Inferior parietal cortex (tissue), 1 donor: Measurements from ENCODE around the gene TARBP1.

Experiments used
- DNase-seq: peaks from one replicate; pipeline ENCODE4 v3.0.0-alpha.2; 2016; ENCODE audit errors: extremely low spot score

TARBP1 gene

DNA sequence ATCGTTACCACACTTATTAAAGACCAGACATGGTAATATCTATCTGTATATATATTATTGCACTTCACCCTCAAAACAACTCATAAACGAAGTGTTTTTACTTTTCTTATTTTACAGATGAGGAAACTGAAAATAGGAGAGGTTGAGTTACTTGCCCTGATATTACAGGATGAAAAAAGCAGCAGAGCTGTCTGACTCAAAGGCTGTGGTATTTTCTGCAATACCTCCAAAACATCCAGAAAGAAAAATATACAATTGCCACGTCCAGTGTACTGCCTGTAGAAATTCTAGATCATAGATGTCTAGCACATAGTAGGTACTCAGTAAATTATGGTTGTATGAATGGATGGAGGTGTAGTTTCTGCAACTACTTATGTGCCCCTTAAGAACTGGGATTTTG, 5.2 kb upstream of the TARBP1 start:
- DNase-seq = no peak

DNA sequence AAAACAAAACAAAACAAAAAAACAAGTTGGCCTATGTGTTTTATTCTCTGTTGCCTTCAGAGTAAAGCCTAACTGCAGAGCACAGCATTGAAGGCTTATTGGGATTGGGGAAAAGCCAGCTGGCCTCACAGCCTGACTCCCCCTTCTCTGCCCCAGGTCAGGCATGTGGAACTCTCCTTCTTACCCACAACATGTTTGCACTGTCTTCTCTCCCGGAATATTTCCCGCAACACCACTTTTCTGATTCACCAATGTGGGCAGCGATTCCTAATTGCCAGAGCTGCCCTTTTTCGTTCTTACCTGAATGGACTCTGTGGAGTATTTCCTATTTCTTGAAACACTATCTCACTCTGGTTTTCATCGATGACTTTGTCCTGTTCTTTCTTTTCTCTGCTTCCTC, 2.8 kb upstream of the TARBP1 start:
- DNase-seq = no peak

DNA sequence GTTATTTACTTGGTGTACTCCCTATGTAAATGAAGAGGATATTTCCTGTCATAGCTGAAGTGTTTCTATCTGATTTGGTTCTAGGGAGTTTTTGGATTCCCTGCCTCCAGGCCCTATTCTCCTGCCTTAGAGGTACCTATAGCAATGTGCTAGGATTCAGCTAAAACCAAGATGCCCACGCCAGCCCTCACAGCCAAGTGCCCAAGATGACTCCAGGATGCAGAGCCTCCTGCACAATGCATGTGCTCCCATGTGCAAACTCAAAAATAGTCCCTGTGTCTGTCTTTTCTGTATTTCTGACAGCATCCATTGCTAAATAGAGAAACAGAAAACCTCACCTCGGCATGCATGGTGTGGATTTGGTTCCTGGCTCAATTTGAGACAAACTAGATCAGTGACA, 887 bp upstream of the TARBP1 start:
- no peak for DNase-seq

DNA sequence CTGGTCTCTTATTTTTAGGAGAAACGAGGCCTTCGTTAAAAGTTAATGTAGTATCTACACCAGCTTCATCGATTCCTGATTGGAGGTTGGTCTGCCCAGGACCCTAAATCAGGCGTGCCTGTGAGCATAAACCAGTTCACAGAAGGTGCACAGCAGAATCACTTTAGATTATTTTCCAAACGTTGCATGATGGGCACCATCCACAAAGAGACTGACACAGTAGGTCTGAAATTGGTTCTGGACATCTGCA, 256 bp upstream of the TARBP1 start:
- no peak for DNase-seq

DNA sequence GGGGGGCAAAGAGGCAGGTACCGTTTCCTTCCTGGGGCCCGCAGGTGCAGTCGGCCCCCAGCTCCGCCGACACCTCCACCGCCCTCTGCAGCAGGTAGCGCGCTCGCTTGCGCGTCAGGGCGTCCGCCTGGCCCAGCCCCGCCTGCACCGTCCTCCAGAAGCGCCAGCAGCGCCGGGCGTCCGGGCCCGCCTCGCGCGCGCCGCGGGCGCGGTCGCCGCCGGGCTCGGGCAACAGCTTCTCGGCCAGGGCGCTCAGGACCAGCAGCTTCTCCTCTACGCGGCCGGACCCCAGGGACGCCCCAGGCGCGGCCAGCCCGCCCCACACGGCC, 863 bp downstream of the TARBP1 start:
- DNase-seq = no peak

DNA sequence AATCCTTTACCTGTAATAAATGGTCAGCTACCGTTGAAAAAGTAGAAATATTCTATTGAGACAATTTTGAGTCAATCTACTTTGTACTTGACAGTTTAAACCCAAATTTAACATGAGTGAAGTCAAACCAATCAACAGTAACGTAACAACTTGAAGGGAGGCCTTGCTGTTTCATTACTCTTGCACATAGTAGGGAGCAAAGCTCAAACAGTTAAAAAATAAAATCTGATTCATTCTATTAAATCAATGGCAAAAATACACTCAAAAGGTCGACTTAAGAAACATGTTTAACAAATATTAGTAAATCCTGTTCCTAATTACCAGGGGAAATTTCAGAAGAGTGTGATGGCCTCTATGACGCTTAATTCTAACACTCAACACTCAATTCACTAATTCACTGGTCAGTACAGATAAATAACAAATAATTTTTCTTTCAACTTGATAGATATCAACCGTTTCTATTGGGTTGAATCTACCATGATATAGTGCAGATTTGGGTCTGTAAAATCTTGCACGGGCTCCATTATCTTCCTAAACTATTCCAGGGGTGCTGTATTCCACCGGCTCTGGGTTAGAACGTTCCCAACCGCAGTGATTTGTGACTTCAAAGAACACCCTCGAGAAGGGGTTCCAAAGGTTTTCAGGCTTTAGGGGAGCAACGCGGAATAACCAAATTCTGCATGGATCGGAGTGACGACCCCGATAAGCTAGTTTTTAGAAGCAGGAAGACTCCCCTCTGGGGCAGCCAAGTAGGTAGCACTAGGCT, 1.4 kb downstream of the TARBP1 start:
- no peak for DNase-seq

DNA sequence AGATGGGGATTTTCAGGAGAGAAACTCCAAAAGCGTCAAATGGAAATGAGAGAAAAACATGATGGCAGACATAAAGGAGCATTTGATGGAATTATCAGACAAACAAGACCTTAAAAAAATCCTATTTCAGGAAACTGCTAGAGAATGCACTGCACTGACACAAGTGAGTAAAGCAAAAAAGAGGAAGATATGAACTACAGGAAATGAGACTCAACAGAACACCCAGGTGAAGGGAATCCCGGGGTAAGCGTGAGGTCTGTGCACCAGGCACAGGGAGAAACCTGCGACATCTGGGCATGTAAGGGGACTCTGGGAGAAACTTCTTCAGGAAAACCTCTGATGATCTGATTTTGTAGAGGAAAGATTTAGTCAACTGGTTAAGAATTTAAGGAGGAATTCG, 2.8 kb downstream of the TARBP1 start:
- no peak for DNase-seq

DNA sequence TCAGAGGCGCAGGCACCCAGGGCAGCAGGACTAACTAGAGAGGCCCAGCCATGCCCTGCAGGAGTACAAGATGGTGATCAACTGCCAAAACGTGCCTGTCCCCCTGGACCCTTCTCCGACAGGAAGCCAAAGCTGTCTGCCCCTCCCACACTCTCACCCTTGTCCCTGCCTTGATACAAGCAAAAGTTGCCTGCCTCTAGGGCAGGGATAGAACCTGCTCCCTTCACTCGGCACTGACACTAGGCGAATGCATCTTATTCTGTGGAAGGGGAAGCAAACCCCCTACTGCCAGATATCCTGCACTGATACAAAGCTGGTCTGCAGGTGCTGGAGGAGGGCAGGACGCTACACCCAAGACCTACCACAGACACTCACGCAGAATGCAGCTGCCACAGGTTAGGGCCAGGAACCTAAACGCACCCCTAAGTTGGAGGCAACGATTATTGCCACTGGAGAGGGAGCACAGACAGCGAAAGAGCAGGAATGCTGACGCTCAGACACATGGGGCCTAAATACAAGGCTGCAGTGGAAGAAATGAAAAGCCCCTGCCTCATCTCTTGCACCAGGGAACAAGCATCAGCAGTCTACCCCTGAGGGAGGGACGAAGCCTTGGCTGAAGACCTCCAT, 3.7 kb downstream of the TARBP1 start:
- DNase-seq = no peak

DNA sequence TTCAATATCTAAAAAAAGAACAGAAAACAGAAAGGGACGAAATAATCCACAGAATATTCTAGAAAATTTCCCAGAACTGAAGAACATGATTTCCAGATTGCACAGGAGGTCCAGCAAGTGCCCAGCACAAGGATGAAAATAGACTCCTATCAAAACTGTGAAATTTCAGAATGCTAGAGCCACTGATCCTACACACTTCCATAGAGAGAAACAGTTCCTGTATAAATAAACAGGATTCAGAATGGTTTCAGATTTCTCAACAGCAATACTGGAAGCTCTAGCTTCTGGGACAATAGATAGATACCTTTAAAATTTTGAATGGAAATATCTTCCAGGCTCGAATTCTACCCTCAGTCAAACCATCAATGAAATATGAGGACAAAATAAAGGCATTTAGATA, 4.6 kb downstream of the TARBP1 start:
- DNase-seq = no peak

DNA sequence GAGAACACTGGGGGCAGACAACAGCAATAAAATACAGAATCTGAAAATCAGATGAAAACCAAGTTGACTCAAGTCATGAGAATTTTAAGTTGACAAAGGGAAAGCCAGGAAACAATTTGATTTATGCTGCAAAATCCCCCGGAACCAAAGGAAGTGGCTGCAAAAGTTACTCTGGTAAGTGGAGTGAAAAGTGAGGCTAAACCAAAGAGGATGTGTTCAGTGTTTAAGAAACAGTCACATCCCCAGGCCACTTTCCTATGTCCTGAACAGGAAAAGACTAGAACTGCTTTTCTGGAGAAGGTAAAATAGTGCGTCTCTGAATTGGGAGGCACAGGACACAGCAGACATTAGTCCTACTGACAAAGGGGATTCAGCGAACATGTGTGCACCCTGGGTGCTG, 5.9 kb downstream of the TARBP1 start:
- no peak for DNase-seq

DNA sequence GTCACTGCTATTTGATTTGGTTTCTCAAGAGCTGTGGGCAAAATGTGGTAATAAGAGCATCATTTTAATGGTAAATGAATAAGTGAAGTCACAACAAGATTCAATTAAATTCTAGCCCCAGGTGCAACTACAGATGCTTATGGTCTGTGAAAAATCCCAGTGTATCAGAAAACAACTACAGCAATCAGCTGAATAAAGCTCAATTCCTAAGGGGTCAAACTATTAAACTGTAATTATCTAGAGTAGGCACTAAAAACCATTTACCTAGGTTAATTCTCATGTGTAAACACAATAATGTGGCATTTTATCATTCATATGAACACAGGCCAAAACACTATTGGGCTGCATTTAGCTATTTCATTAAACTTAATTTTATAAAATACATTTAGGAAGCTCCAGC, 9.6 kb downstream of the TARBP1 start:
- DNase-seq = no peak

DNA sequence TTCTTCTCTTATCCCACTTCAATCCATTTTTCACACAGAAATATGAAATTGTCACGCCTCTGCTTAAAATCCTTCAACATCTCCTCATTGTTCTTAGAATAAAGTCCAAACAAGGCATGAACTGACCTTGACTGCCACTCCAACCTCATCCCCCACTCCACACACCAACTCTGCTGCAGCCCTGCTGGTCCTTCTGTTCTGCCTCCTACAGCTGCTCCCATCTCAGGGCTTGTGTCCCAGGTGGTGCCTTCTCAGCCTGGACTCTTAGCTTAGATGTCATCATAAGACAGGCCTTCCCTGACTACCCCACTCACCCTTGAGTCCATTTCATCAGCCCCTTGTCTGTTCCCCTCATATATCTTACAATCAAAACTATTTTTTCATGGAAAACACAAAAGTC, 10.4 kb downstream of the TARBP1 start:
- no peak for DNase-seq

DNA sequence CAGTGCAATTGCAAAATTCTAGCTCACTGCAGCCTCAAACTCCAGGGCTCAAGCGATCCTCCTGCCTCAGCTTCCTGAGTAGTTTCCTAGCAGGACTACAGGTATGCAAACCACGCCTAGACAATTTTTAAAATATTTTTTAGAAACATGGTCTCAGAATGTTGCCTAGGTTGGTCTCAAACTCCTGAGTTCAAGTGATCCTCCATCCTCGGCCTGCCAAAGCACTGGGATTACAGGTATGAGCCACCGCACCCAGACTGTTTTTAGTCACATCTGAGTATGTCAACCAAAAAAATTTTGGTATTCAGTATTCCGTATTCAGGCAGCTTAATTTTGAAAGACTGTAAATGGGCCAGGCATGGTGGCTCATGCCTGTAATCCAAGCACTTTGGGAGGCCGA, 11.2 kb downstream of the TARBP1 start:
- DNase-seq = no peak

DNA sequence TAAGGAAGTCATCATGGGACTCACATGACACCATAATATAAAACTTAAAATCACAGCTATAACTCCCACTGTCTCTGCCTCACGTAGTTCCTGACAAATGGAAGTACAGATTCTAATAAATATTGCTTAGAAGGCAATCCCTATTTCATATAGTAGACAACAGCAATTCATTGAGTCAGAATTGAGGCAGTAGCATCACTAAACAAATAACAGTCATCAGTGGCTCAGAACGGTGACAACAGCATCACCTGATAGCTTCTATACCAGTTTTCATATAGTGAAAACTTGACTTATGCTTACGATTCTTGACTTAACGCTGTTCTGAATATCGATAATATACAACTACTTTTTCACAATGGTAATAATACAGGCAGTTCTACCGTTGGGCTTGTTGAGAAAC, 12.0 kb downstream of the TARBP1 start:
- DNase-seq = no peak

DNA sequence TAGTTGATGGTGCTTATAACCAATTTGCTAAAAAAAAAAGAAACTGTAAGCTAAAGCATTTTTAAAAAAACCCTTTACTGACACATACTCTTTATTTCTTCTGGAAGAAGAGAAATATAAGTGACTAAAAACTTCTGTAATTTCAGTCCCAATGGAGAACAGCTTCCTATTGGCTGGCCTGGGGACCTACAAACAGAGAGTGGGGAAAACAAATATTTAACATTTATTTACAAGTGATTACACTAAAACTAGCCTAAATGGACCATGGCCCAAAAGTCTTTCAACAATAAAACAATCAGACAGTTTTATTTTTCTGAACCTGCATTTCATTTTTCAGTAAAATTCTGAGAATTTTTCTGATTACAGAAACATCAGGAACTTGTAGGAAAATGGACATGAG, 15.2 kb downstream of the TARBP1 start:
- DNase-seq = no peak

DNA sequence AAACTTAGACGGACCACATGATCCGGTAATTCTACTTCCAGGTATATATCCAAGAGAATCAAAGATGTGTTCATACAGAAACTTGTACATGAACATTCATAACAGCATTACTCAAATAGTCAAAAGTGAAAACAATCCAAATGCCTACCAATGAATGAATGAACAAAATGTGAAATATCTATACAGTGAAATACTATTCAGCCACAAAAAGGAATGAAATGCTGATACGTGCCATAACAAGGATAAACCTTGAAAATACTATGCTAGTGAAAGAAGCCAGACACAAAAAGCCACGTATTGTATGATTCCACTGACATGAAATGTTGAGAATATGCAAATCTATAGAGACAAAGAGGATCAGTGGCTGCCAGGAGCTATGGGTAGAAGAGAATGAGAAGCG, 18.3 kb downstream of the TARBP1 start:
- DNase-seq = no peak

DNA sequence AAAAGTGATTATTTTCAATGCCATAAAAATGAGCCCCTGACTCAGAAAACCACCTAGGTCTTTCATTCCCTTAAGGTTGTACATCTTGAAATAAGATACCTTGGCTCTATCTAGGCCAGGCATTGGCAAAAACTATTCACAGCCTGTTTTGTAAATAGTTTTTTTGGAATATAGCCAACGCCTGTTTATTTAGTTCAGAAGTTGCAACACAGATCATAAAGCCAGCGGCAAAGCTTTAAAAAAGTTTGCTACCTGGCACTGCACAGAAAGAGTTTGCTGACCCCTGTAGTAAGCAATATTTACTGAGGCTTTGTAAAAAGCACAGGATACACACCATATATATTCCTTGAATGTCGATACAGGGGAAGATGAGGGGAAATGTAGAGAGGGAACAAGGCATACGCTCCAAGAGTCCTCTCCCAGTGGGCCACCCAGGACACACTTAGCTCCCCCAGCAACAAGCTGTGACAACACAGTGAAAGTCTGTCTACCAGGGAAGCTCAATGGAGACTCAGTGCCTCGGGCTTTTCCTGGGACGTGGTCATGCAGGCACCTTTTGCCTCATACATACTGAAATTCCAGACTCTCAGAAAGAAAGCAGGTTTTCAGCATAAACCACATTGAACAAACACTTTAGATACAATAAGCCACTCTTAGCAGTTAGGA, 20.5 kb downstream of the TARBP1 start:
- no peak for DNase-seq

DNA sequence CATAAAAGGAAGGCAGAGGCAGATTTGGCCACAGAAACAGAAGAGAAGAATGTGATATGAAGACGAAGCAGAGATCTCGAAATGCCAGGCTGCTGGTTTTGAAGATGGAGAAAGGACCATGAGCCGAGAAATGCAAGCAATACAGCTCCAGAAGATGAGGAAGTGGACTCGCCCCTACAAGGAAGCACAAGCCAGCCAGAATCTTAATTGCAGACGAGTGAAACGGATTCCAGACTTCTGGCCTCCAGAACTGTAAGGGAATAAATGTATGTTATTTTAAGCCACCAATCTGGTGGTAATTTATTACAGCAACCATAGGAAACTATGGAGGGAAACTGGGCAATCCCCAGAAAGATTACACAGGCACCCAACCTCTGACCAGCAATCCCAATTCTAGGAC, 24.1 kb downstream of the TARBP1 start:
- DNase-seq = no peak

DNA sequence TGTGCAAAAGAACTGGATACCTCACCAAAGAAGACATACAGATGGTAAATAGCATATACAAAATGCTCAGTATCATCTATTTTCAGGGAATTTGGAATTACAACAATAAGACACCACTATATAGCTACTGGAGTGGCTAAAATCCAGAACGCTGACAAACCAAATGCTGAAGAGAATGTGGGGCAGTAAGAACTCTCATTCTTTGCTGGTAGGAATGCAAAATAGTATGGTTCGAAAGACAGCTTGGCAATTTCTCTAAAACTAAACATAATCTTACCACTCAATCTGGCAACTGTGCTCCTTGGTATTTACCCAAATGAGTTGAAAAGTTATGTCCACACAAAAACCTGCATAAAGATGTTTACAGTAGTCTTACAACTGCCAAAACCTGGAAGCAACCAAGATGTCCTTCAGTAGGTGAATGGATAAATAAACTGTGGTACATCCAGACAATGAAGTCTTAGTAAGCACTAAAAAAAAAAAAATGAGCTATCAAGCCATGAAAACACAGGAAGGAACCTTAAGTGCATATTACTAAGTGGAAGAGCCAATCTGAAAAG, 26.5 kb downstream of the TARBP1 start:
- no peak for DNase-seq

DNA sequence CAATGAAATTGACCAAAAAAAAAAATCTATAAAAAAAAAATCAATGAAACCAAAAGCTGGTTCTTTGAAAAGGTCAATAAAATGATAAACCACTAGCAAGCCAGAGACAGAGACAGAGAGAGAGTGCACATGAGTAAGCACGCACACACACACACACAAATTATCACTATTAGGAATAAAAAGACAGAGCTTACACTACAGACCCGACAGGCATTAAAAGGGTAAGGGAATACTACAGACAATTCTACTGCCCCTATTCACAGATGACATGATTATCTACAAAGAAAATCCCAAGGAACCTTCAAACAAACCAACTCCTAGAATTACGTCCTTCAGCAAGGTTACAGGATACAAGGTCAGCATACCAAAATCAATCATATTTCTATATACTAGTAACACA, 38.6 kb downstream of the TARBP1 start:
- no peak for DNase-seq

DNA sequence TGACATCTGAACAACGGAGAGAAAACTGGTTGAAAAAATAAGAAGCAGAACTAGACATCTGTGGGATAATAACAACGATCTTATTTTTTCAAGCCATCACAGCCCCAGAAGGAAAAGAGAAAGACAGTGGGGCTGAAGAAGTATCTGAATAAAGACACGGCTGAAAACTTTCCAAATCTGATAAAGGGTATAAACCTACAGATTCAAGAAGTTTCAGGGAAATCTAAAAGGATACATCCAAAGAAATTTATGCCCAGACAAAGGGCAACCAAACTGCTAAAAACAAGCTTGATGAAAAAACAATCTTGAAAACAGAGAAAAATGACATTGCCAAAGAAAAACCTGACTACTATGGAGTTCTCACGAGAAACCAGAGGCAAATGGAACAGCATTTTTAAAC, 40.4 kb downstream of the TARBP1 start:
- DNase-seq = no peak

DNA sequence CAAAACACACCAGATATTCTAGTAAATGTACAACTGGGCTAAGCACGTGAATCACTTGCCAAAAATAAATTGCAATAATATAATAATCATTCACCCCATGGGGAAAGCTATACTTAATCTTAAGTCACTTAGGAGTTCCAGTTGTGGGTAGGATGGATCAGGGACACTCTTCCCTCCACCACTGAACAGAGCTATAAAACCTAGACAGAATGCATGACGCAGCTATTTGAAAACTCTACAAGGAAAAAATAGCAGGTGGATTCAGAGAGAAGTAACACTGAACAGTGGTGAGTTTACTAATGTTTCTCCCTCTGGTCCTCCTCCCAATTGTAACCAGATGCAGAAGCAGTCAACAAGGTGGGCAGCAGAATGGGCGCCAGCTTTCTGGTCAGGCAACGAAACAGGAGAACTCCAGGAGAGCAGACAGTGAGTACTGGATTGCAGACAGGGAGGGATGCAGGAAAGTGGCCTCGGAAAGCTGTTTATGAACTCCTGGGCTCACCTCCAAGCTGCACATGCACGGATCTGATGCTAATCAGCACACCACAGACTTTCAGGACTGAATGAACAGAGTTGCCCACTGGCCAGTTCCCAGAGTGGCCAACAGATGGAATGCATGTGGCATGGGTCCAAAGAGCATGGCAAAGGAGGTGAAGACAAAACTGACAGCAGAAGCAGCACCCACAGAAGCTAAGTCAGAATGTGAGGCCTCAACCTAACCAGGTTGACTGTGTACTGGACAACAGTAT, 41.4 kb downstream of the TARBP1 start:
- DNase-seq = no peak

DNA sequence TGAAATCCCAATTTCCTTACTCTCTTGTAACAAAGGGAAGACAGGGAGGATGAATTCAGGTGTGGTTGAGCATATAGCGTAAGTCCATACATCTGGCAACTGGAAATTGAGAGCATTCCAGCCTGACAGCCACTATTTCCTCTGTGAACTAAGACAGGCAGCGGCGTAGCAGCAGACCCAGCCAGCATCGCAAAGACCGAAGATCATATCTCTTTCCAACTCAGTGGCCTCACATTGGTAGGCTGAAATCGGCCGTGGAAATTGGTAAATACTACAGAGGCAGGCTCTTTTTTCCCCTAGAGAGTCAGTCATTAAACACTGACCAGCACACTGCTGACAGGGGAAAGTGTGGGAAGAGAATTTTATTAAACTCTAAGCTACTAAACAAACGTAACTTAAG, 43.4 kb downstream of the TARBP1 start:
- no peak for DNase-seq
